ENCODE measurements around the gene BRSK1. TPM values are rescaled to one million over a fixed set of nuclear protein-coding genes. Genes with fewer than 3 reads are reported as not detected.
A peak's percentile ranks its signal among the peaks of the same experiment; 100 is the strongest.

The BRSK1 gene
- total and polyA plus RNA-seq, 2 of the 8 experiments (the other 6 are each of a cell fraction or from before 2014, with no cell fraction given): 27.6 to 32.7 TPM

DNA sequence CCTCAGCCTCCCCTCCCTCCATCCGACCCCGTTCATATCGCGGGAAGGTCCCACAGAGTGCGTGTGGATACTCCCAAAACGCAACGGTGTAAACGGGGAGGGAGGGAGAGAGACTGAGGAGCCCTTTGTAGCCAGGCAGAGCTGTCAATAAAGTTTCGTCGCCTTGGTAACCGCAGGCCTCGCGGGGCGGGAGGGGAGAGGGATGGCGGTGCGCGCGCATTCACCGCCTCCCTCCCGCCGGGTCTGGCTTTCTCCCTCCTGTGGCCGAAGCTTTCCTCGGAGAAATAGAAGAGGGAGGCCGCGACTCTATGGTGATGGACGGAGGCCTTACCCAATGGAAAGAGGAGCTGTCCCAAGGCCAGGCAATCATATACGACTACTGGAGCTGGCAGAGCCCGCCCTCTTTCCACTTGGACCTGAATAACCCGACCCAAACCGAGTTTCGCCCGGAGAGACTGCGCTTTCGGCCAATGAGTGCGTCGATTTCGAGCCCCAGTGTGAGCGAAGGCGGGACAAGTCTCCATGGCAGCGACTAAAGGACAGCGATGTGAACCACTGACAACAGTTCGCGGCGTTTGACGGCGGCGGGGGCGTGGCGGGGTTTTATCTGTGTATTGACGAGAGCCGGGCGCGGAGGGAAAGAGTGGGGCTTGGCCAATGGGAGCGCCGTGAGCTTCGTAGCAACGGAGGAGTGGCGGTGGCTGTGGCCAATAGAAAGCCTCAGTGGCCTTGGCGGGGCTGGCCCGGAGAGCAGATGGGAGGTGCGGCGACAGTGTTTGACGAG lies 55.5 kb downstream of the BRSK1 start, which contains the start of gene KMT5C (continued):
- peak; percentile 69; the same call in 1 of the 2 replicates for TF ChIP-seq SP4 (IDR thresholded peaks at IDR 0.05; ENCODE audit: low read length)
- TF ChIP-seq CREB1 (IDR thresholded peaks at IDR 0.05): peak; percentile 92
- TF ChIP-seq SUZ12 (IDR thresholded peaks at IDR 0.05; ENCODE audit: low read length): no peak
- no peak for TF ChIP-seq YY1 (IDR thresholded peaks at IDR 0.05; ENCODE audit: low read depth, low read length)
- peak; percentile 73 for TF ChIP-seq TBP (IDR thresholded peaks at IDR 0.05; ENCODE audit: low read depth, low read length)
- TF ChIP-seq SP1 (IDR thresholded peaks at IDR 0.05; ENCODE audit: low read depth, low read length): peak; percentile 96
- peak in 1 of 2 experiments; percentile 20; a peak in 1 of 4 replicates for TF ChIP-seq SIN3A (conservative IDR thresholded peaks at IDR 0.05 in 1 of 2, IDR thresholded peaks at IDR 0.05 in 1 of 2; ENCODE audit: low read depth in 1 of 2, low read length in 2 of 2)
- TF ChIP-seq SP2 (IDR thresholded peaks at IDR 0.05; ENCODE audit: low read length): peak; percentile 94
